Spinal cord (tissue), 10 donors: ENCODE results near the gene CRYBG1. TPM values are rescaled to one million over a fixed set of nuclear protein-coding genes. Genes with fewer than 3 reads are reported as not detected.
"Not testable (repeated sequence)": the region's sequence is repeated elsewhere in the genome, so short reads cannot be mapped to it uniquely, and the experiment has no call there.

Source experiments
- DNase-seq, 6 donors: peaks; one replicate each; pipeline versions ENCODE4 v3.0.0 to v3.0.0-alpha.2; 2013 to 2015; ENCODE audit warnings: low spot score in 6 of 6, low read depth in 4 of 6
- H3K27ac ChIP-seq: one replicate; pipeline ENCODE4 v1.5.1; 2013; ENCODE audit warnings: low read depth, low read length, control low read depth
- H3K27me3 ChIP-seq: one replicate; pipeline ENCODE4 v1.6.1; 2013; ENCODE audit warnings: low read length; ENCODE audit not compliant: control insufficient read depth, insufficient read depth
- H3K36me3 ChIP-seq: one replicate; pipeline ENCODE4 v1.6.1; 2013; ENCODE audit warnings: low read length; ENCODE audit not compliant: control insufficient read depth, insufficient read depth
- H3K4me1 ChIP-seq: one replicate; pipeline ENCODE4 v1.6.1; 2013; ENCODE audit warnings: low read length; ENCODE audit not compliant: control insufficient read depth, insufficient read depth
- H3K4me3 ChIP-seq: one replicate; pipeline ENCODE4 v1.5.1; 2013; ENCODE audit warnings: low read depth, low read length, control low read depth
- H3K9me3 ChIP-seq: one replicate; pipeline ENCODE4 v1.6.1; 2013; ENCODE audit warnings: low read length; ENCODE audit not compliant: control insufficient read depth, insufficient read depth
- WGBS: methylation state at CpG from one replicate; pipeline ENCODE4 v1.1.5; 2013; ENCODE audit warnings: missing lambda C conversion rate; ENCODE audit not compliant: insufficient coverage; 5-methylcytosine and 5-hydroxymethylcytosine counted together
- polyA plus RNA-seq, 2 donors: library from polyadenylated mRNA; unstranded; fragments of 120-200 nt; gene quantifications; one replicate each; pipeline ENCODE4 v1.2.1, GENCODE V29; 2013; ENCODE audit not compliant: insufficient read length in 2 of 2
- total RNA-seq, 2 donors: library from RNA; depleted of rRNA in 1 of 2; stranded (reverse); fragments of 120-200 nt in 1 of 2; fragments of >200 nt in 1 of 2; gene quantifications; one replicate each; pipeline versions ENCODE4 v1.2.3 to v1.2.4, GENCODE V29; 2013 to 2014
- donor health status: healthy.

Gene CRYBG1
- total and polyA plus RNA-seq, 4 donors, result 0.97 to 3.4 (median 2.0) TPM

- not testable (repeated sequence) for H3K27ac ChIP-seq, H3K27me3 ChIP-seq, H3K4me1 ChIP-seq, H3K9me3 ChIP-seq, H3K36me3 ChIP-seq, H3K4me3 ChIP-seq, DNase-seq
- WGBS, result no CpG with 5 or more reads among the region's 6 CpGs
Observed at GRCh38 chr6:106548926-106549455, 188.5 kb downstream of the CRYBG1 start.

GRCh38 chr6:106549521-106549920, 189.0 kb downstream of the CRYBG1 start:
- Histone ChIP-seq H3K4me3 (no peak overlapping the region), H3K27me3 (no peaks in the 10 kb centered on the region), H3K27ac (no peak overlapping the region), H3K4me1 (no peaks in the 10 kb centered on the region), H3K36me3 (no peaks in the 10 kb centered on the region), H3K9me3 (no peaks in the 10 kb centered on the region)
- 100% methylated on average over 1 of the region's 1 CpG for WGBS
- DNase-seq, result no peak

GRCh38 chr6:106551155-106551554, 190.6 kb downstream of the CRYBG1 start:
- Histone ChIP-seq H3K27ac (no peak overlapping the region), H3K4me3 (no peak overlapping the region), H3K36me3 (no peaks in the 10 kb centered on the region), H3K4me1 (no peaks in the 10 kb centered on the region), H3K27me3 (no peaks in the 10 kb centered on the region), H3K9me3 (no peaks in the 10 kb centered on the region)
- no peak for DNase-seq
- no CpG with 5 or more reads among the region's 3 CpGs for WGBS

- Histone ChIP-seq H3K9me3 (no peaks in the 10 kb centered on the region), H3K36me3 (no peaks in the 10 kb centered on the region), H3K27ac (no peak overlapping the region), H3K4me3 (no peak overlapping the region), H3K4me1 (no peaks in the 10 kb centered on the region), H3K27me3 (no peaks in the 10 kb centered on the region)
- whole genome bisulfite sequencing, result 97% methylated on average over 5 of the region's 5 CpGs
- no peak for DNase-seq
Observed at GRCh38 chr6:106553440-106553839, 192.9 kb downstream of the CRYBG1 start.

- DNase-seq, result no peak
- Histone ChIP-seq H3K4me1 (no peaks in the 10 kb centered on the region), H3K27ac (no peak overlapping the region), H3K36me3 (no peaks in the 10 kb centered on the region), H3K4me3 (no peak overlapping the region), H3K27me3 (no peaks in the 10 kb centered on the region), H3K9me3 (no peaks in the 10 kb centered on the region)
- WGBS, result 100% methylated on average over 3 of the region's 5 CpGs
Observed at GRCh38 chr6:106555767-106556166, 195.2 kb downstream of the CRYBG1 start.

GRCh38 chr6:106556368-106556960, 195.9 kb downstream of the CRYBG1 start:
- no peaks in the 10 kb centered on the region for H3K27me3 ChIP-seq
- WGBS, result no CpG with 5 or more reads among the region's 3 CpGs
- no peak overlapping the region for H3K27ac ChIP-seq
- DNase-seq, result peak in 1 of 6 donors; percentile 45
- no peaks in the 10 kb centered on the region for H3K4me1 ChIP-seq
- no peaks in the 10 kb centered on the region for H3K36me3 ChIP-seq
- no peak overlapping the region for H3K4me3 ChIP-seq
- no peaks in the 10 kb centered on the region for H3K9me3 ChIP-seq

- Histone ChIP-seq H3K4me1 (no peaks in the 10 kb centered on the region), H3K36me3 (no peaks in the 10 kb centered on the region), H3K4me3 (no peak overlapping the region), H3K27ac (no peak overlapping the region), H3K27me3 (no peaks in the 10 kb centered on the region), H3K9me3 (no peaks in the 10 kb centered on the region)
- WGBS, result 100% methylated on average over 1 of the region's 2 CpGs
- no peak for DNase-seq
Observed at GRCh38 chr6:106557837-106558236, 197.3 kb downstream of the CRYBG1 start.

GRCh38 chr6:106558364-106558763, 197.8 kb downstream of the CRYBG1 start:
- 77% methylated on average over 2 of the region's 4 CpGs for WGBS
- Histone ChIP-seq H3K27ac (no peak overlapping the region), H3K4me3 (no peak overlapping the region), H3K27me3 (no peaks in the 10 kb centered on the region), H3K4me1 (no peaks in the 10 kb centered on the region), H3K9me3 (no peaks in the 10 kb centered on the region), H3K36me3 (no peaks in the 10 kb centered on the region)
- no peak for DNase-seq

GRCh38 chr6:106559659-106560058, 199.1 kb downstream of the CRYBG1 start:
- H3K9me3 ChIP-seq, H3K36me3 ChIP-seq, H3K27ac ChIP-seq, DNase-seq, H3K4me1 ChIP-seq, H3K4me3 ChIP-seq, H3K27me3 ChIP-seq: not testable (repeated sequence)
- 98% methylated on average over 5 of the region's 5 CpGs for WGBS

- no peaks in the 10 kb centered on the region for H3K4me1 ChIP-seq
- H3K27me3 ChIP-seq, result no peaks in the 10 kb centered on the region
- no peaks in the 10 kb centered on the region for H3K36me3 ChIP-seq
- no peak overlapping the region for H3K4me3 ChIP-seq
- 89% methylated on average over 6 of the region's 7 CpGs for WGBS
- DNase-seq, result no peak
- no peak overlapping the region for H3K27ac ChIP-seq
- no peaks in the 10 kb centered on the region for H3K9me3 ChIP-seq
Observed at GRCh38 chr6:106560996-106561685, 200.6 kb downstream of the CRYBG1 start.
